H1 (cell line): ENCODE measurements around the gene HSD11B1. TPM values are rescaled to one million over a fixed set of nuclear protein-coding genes. Genes with fewer than 3 reads are reported as not detected.

Experiments
- CTBP2 ChIP-seq: IDR thresholded peaks from 2 replicates; pipeline ENCODE4 v1.7.0; 2011; ENCODE audit warnings: borderline replicate concordance, mild to moderate bottlenecking, moderate library complexity, mixed read lengths, low read length; ENCODE audit not compliant: insufficient read depth, insufficient read length
- RFX5 ChIP-seq: IDR thresholded peaks from 2 replicates; pipeline ENCODE4 v1.6.1; 2011; ENCODE audit warnings: low read depth, low read length, improper control_type of control experiment, borderline replicate concordance
- SP4 ChIP-seq: IDR thresholded peaks from 2 replicates; pipeline ENCODE4 v1.6.1; 2012; ENCODE audit warnings: low read length, inconsistent platforms
- TAF7 ChIP-seq: optimal IDR thresholded peaks from 2 replicates; pipeline ENCODE3; 2011; ENCODE audit warnings: low read depth, mild to moderate bottlenecking, inconsistent platforms, low read length, moderate library complexity, borderline replicate concordance
- polyA plus RNA-seq, 7 experiments: library from polyadenylated mRNA; depleted of rRNA in 3 of 7; stranded (reverse) in 5 of 7; unstranded in 2 of 7; fragments of >200 nt in 5 of 7; fragments of 200-250 nt in 2 of 7; gene quantifications; 1 replicate in 5 of 7; 2 replicates in 1 of 7; 4 replicates in 1 of 7; pipeline versions ENCODE4 v1.2.1 to v1.2.3, GENCODE V29; 2011 to 2013; ENCODE audit warnings: missing spikeins in 2 of 7, mixed read lengths in 2 of 7
- total RNA-seq: library from RNA; stranded (reverse); fragmentation: NEBNext Ultra II Directional; extraction: Animal tissue kit (Norgen Biotek cat#: 25700); gene quantifications from 2 replicates; pipeline ENCODE4 v1.2.1, GENCODE V29; 2021

Gene HSD11B1
- total and polyA plus RNA-seq, 2 of the 8 experiments (the other 6 are each of a cell fraction or from before 2014, with no cell fraction given), result not detected

GRCh38 chr1:209736490-209737117 lies 32.0 kb downstream of the HSD11B1 start (continued):
- TF ChIP-seq CTBP2, result no peak
- TF ChIP-seq RFX5, result no peak
- no peak for TF ChIP-seq TAF7
- TF ChIP-seq SP4, result no peak
